Mesodermal cell (in vitro differentiated cells): ENCODE data around the gene PPT2.

Source experiments
- H3K27ac ChIP-seq: 2 replicates; pipeline ENCODE4 v1.7.0; 2013; ENCODE audit warnings: mild to moderate bottlenecking, low read depth, low read length, moderate library complexity; ENCODE audit not compliant: severe bottlenecking
- H3K36me3 ChIP-seq: 2 replicates; pipeline ENCODE4 v1.7.1; 2013; ENCODE audit warnings: mild to moderate bottlenecking, low read length, moderate library complexity; ENCODE audit not compliant: control insufficient read depth, insufficient read depth
- H3K4me1 ChIP-seq: one replicate; pipeline ENCODE4 v1.7.1; 2013; ENCODE audit warnings: mild to moderate bottlenecking, low read length; ENCODE audit not compliant: insufficient read depth, control insufficient read depth, poor library complexity, severe bottlenecking
- H3K4me3 ChIP-seq: 2 replicates; pipeline ENCODE4 v1.7.0; 2013; ENCODE audit warnings: low read length, control low read depth, mild to moderate bottlenecking; ENCODE audit not compliant: insufficient read depth, poor library complexity, severe bottlenecking; ENCODE audit errors: extremely low read depth
- H3K9me3 ChIP-seq: 2 replicates; pipeline ENCODE4 v1.7.1; 2013; ENCODE audit warnings: mild to moderate bottlenecking, low read length, moderate library complexity; ENCODE audit not compliant: control insufficient read depth
- WGBS, 2 experiments: methylation state at CpG; one replicate each; pipeline ENCODE4 v1.1.5; 2013; ENCODE audit warnings: missing lambda C conversion rate in 2 of 2; ENCODE audit not compliant: insufficient coverage in 2 of 2; 5-methylcytosine and 5-hydroxymethylcytosine counted together

The PPT2 gene

GRCh38 chr6:32177788-32178546, 24.0 kb downstream of the PPT2 start, which contains the start of gene RNF5:
Gene RNF5, plus strand, starts transcription at chr6:32178405. Its CDS starts 107 bp downstream, at chr6:32178512.
- Histone ChIP-seq H3K36me3 (peaks cover 43% of the 10 kb centered on the region), H3K4me1 (peaks cover 22% of the 10 kb centered on the region), H3K27ac (peak within 1 kb of the TSS; percentile 98), H3K4me3 (peak within 1 kb of the TSS; percentile 99), H3K9me3 (no peaks in the 10 kb centered on the region)
- WGBS, 2 experiments, result 0% methylated on average over 20 to 21 of the region's 33 CpGs

- Histone ChIP-seq H3K27ac (no peak overlapping the region), H3K36me3 (peaks cover 48% of the 10 kb centered on the region), H3K4me1 (peaks cover 22% of the 10 kb centered on the region), H3K4me3 (peak overlapping the region; percentile 99), H3K9me3 (no peaks in the 10 kb centered on the region)
- 8 to 12% methylated on average over 11 of the region's 24 CpGs for WGBS, 2 experiments
These were observed 24.9 kb downstream of the PPT2 start for GRCh38 chr6:32178547-32179440.

GRCh38 chr6:32179766-32180405, 25.9 kb downstream of the PPT2 start:
- 93 to 95% methylated on average over 4 to 7 of the region's 10 CpGs for WGBS, 2 experiments
- Histone ChIP-seq H3K4me3 (no peak overlapping the region), H3K4me1 (peaks cover 15% of the 10 kb centered on the region), H3K36me3 (peaks cover 48% of the 10 kb centered on the region), H3K9me3 (no peaks in the 10 kb centered on the region), H3K27ac (no peak overlapping the region)

- no peak overlapping the region for H3K4me3 ChIP-seq
- WGBS, 2 experiments, result 90 to 98% methylated on average over 8 to 11 of the region's 15 CpGs
- H3K4me1 ChIP-seq, result peaks cover 19% of the 10 kb centered on the region
- H3K36me3 ChIP-seq, result peaks cover 53% of the 10 kb centered on the region
- H3K9me3 ChIP-seq, result no peaks in the 10 kb centered on the region
- H3K27ac ChIP-seq, result peak overlapping the region; percentile 16
These were observed 27.3 kb downstream of the PPT2 start for GRCh38 chr6:32181148-32181702.

DNA sequence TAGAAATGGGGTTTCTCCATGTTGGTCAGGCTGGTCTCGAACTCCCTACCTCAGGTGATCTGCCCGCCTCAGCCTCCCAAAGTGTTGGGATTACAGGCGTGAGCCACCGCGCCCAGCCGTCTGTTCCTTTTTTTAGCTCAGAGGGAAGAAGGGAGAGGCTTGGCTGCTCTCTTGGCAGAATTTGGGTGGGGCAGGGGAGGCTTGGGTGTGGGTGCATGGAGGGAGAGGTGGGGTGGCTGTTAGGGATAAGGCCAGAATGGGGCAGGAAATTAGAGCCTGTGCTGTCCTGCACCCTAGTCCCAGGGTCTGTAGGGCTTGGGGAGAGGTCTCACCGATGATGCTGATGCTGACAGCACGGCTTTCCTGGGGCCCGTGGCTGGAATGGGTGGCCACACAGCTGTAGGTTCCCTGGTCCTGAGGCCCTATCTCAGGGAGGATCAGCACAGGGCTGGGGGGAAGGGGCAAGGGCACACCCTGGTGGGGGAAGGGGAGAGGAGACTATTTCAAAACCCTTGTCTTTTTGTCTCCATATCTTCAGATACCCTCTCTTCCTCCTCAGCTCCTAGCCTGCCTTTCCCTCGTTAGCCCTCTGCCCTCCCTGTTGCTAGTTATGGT, 28.1 kb downstream of the PPT2 start:
- Histone ChIP-seq H3K27ac (no peak overlapping the region), H3K36me3 (peaks cover 61% of the 10 kb centered on the region), H3K9me3 (no peaks in the 10 kb centered on the region), H3K4me3 (no peak overlapping the region), H3K4me1 (peaks cover 20% of the 10 kb centered on the region)
- WGBS, 2 experiments, result 90 to 95% methylated on average over 8 to 10 of the region's 10 CpGs

DNA sequence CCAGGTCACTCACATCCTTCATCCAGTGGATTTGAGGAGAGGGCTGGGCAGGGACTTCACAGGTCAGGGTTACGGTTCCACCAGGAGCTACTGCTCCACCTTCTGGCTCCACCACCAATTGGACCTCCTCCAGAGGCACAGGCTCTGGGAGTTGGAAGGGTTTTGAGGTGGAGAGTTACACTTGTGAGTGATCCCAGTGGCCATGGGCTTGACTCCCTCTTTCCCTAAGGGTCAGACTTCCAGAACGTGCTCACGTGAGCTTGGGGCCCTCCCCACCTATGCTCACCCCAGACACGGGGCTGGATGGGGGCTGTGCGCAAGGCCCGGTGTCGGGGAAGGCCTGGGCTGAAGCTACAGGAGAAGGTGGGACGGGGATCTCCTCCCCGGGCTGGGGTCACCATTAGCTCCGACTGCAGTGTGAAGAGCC, 28.6 kb downstream of the PPT2 start:
- H3K4me3 ChIP-seq, result no peak overlapping the region
- H3K4me1 ChIP-seq, result peaks cover 24% of the 10 kb centered on the region
- 96 to 98% methylated on average over 7 to 8 of the region's 10 CpGs for WGBS, 2 experiments
- H3K27ac ChIP-seq, result no peak overlapping the region
- H3K9me3 ChIP-seq, result no peaks in the 10 kb centered on the region
- peaks cover 66% of the 10 kb centered on the region for H3K36me3 ChIP-seq

DNA sequence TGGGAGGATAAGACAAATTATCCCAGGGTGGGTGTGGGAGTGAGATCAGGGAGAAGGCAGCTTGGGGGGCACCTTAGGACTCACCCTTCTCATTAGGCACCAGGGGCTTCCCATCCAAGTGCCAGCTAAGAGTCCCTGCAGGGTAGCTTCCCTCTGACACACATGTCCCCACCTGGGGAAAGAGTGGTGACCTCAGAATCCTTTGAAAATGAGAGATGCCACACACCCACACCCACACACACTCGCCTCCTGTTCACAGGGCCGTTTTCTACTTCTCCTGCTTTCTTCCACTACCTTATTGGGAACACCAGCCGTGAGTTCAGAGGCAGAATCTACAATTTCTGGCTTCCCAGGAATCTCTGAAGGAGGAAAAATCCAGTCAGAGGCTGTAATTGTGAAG, 29.1 kb downstream of the PPT2 start:
- Histone ChIP-seq H3K4me3 (no peak overlapping the region), H3K9me3 (no peaks in the 10 kb centered on the region), H3K4me1 (peaks cover 27% of the 10 kb centered on the region), H3K36me3 (peaks cover 71% of the 10 kb centered on the region), H3K27ac (peak overlapping the region; percentile 29)
- WGBS, 2 experiments, result 80 to 100% methylated on average over 1 of the region's 3 CpGs

DNA sequence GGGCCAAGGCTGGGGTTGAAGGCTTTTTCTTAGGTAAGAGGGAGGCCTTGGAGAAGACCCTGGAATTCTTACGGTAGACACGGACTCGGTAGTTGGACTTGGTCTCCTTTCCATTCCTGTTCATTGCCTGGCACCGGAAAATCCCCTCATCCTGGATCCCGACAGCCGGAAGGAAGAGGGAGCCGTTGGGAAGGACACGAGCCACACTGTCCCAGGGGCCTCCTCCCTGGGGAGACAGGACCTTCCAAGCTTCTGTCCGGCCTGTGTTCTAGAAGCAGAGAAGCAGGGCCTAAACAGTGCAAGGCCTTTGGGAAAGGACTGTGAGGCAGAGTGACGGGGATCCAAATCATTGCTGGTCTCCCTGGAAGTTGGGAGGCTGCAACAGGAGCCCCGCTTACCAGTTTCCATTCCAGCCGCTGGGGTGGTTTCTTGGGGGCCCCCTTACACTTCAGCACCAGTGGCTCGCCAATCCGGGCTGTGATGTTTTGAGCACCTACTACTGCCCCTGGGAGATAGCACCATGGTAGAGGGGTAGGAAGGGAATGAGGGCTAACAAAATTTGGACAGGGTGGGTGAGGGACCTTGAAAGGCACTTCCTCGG, 29.6 kb downstream of the PPT2 start:
- H3K36me3 ChIP-seq, result peaks cover 76% of the 10 kb centered on the region
- H3K9me3 ChIP-seq, result no peaks in the 10 kb centered on the region
- H3K27ac ChIP-seq, result peak overlapping the region; percentile 29
- H3K4me1 ChIP-seq, result peaks cover 31% of the 10 kb centered on the region
- 89 to 96% methylated on average over 14 to 15 of the region's 15 CpGs for WGBS, 2 experiments
- no peak overlapping the region for H3K4me3 ChIP-seq

DNA sequence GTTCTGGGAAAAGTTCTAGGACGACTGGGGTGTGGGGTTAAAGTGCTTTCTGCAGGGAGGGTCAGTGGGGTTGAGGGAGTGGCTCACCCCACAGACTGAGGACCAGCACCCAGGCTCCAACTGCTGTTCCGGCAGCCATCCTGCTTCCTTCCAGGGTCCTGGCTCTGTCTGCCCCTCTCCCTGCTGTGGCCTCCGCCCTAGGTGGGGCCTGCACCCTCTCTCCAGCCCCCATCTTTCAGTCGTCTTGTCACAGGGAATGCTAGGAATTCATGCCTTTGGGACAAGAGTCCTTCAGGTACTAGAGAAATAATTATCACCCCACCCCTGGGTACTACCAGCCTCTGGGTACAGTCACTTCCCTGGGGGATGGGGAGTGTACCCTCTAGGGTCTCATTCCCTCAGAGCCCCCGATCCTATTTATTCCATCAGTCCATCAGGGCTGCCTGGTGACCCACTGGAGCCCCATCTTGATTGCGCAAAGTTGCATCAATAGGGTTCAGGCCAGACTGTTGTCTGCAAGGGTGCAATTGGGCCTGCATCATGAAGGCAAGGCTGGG, 30.2 kb downstream of the PPT2 start, which contains the start of gene AGER:
Gene AGER (minus strand): TSS at position 170 of the 557 bp plus-strand sequence. CDS start 31 bp downstream, at position 139.
- Histone ChIP-seq H3K27ac (peak within 1 kb of the TSS; percentile 29), H3K36me3 (peaks cover 82% of the 10 kb centered on the region), H3K9me3 (no peaks in the 10 kb centered on the region), H3K4me1 (peaks cover 27% of the 10 kb centered on the region), H3K4me3 (no peak within 1 kb of the TSS)
- WGBS, 2 experiments, result 86 to 87% methylated on average over 5 of the region's 6 CpGs
